Aorta (tissue), 5 donors: ENCODE data around the gene LRIG1. TPM values are rescaled to one million over a fixed set of nuclear protein-coding genes. Genes with fewer than 3 reads are reported as not detected.

Experiments used
- ATAC-seq: fragments of 200-7000 bp; cut with Tn5 transposase; one replicate; pipeline ENCODE4 v1.9.1; 2022; ENCODE audit warnings: moderate library complexity; ENCODE audit not compliant: low FRiP score
- DNase-seq, 2 donors: peaks; one replicate each; pipeline ENCODE4 v3.0.0-alpha.2; 2020
- H3K27ac ChIP-seq, 2 donors: one replicate each; pipeline ENCODE4 v1.5.1; 2013; ENCODE audit warnings: low read length in 2 of 2, mild to moderate bottlenecking in 2 of 2, moderate library complexity in 2 of 2, control low read depth in 1 of 2, inconsistent platforms in 1 of 2, low read depth in 1 of 2
- H3K27me3 ChIP-seq, 2 donors: one replicate each; pipeline ENCODE4 v1.6.1; 2013; ENCODE audit warnings: control low read depth in 1 of 2, low read length in 1 of 2, mild to moderate bottlenecking in 1 of 2, moderate library complexity in 1 of 2; ENCODE audit not compliant: insufficient read depth in 2 of 2, control insufficient read depth in 1 of 2
- H3K36me3 ChIP-seq, 2 donors: one replicate each; pipeline ENCODE4 v1.6.1; 2013; ENCODE audit warnings: control low read depth in 1 of 2, low read length in 1 of 2, mild to moderate bottlenecking in 1 of 2; ENCODE audit not compliant: insufficient read depth in 2 of 2, control insufficient read depth in 1 of 2
- H3K4me1 ChIP-seq, 2 donors: one replicate each; pipeline ENCODE4 v1.6.1; 2013; ENCODE audit warnings: low read length in 2 of 2, control low read depth in 1 of 2, mild to moderate bottlenecking in 1 of 2, moderate library complexity in 1 of 2; ENCODE audit not compliant: insufficient read depth in 2 of 2, control insufficient read depth in 1 of 2
- H3K4me3 ChIP-seq, 2 donors: one replicate each; pipeline ENCODE4 v1.5.1; 2013; ENCODE audit warnings: low read length in 2 of 2, control low read depth in 1 of 2, mild to moderate bottlenecking in 1 of 2
- H3K9me3 ChIP-seq: one replicate; pipeline ENCODE4 v1.6.1; 2013; ENCODE audit warnings: mild to moderate bottlenecking, low read length; ENCODE audit not compliant: control insufficient read depth
- WGBS, 2 donors: extraction: QIAGEN DNeasy Blood & Tissue Kit; methylation state at CpG; one replicate each; pipeline ENCODE4 v1.1.7; 2013; 5-methylcytosine and 5-hydroxymethylcytosine counted together
- intact Hi-C, 2 donors: fragments of 100-400 bp; cut with DNase I; formaldehyde crosslinking; loops; one replicate each; pipeline versions ENCODE4 v1.14.2 to v1.15.0; 2022
- polyA plus RNA-seq, 2 donors: library from polyadenylated mRNA; stranded (reverse); fragments of 200-250 nt; gene quantifications; one replicate each; pipeline ENCODE4 v1.2.3, GENCODE V29; 2013
- total RNA-seq, 2 donors: library from RNA; stranded (reverse); fragmentation: NEBNext Ultra II Directional; extraction: Animal tissue kit (Norgen Biotek cat#: 25700); gene quantifications; one replicate each; pipeline ENCODE4 v1.2.1, GENCODE V29; 2021
- donor health status: healthy with polysubstance abuse.
- donor health status: Bipolar disorder and iron deficiency.
- donor health status: DM: no; HTN: no; CAD: no.
- donor health status: DM: no; HTN: no; CAD: no.
- donor health status: DM: yes; HTN: yes; CAD: no.

The LRIG1 gene
- total and polyA plus RNA-seq, 4 donors = 15.0 to 115 (median 68.9) TPM

DNA sequence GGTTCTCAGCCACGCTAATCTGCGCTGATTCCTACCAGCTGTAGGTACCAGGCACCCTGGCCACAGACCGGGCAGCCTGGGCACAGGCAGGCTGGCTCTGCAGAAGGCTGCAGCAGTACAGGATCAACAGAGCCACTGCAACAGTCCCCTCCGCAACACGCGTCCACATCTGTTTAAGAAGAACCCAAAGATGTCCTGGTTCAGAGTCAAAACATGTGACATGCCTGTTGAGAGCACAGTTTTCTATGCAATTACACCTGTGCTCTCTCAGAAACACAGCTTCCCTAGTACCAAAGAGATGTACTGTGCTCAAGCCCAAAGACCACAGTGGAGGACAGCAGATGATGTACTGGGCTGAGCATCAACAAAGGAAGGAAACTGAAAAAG lies 18.8 kb downstream of the LRIG1 start:
- Histone ChIP-seq H3K27ac (peak overlapping the region; percentile 23 to 71), H3K36me3 (no peaks in the 10 kb centered on the region), H3K9me3 (no peaks in the 10 kb centered on the region), H3K4me3 (no peak overlapping the region), H3K27me3 (no peaks in the 10 kb centered on the region), H3K4me1 (peaks cover 3 to 21% of the 10 kb centered on the region in 2 donors)
- 17 to 26% methylated on average over 6 of the region's 6 CpGs for WGBS, 2 donors
- ATAC-seq (no peak), DNase-seq (no peak)
- intact Hi-C loops = no loop called here

DNA sequence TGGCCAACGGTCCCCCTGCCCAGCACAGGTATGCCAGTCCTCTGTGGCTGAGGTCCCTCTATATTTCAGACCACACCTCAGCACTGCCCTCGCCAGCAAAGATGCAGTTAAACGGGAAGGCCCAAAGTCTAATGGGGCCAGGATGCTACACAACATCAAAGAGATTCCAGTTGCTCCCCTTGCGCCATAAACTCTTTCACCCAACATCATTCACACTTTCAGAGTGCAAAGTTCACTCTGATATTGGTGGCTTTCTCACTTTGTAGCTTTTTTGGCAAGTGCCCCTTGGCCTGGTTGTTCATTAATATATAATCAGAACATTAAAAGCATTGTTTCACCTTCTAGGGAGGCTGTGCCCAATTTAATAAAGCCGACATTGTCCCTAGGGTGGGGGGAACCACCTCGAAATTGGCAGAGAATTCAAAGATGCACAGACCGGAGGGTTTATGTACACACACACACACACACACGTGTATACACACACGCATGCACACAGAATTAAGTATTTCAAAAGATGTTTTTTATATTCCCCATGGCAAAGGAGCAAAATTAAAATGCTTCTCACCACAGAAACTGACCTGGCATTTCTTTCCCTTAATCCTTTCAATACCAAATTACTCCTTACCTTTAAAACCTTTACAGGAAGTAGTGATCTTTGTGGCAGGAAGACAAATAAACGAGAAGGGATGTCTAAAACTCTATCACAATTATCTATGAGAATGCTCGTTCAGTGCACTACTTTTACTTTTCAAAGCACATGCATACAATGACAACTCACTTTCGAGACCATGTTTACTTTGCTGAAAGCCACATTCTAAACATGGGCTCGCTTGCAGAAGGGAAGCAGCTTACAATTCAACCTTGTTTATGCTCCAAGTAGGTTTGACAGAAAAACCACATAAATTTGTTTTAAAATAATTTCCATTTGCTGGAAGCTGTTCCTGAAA lies 19.5 kb downstream of the LRIG1 start:
- 29 to 32% methylated on average over 13 of the region's 13 CpGs for WGBS, 2 donors

DNA sequence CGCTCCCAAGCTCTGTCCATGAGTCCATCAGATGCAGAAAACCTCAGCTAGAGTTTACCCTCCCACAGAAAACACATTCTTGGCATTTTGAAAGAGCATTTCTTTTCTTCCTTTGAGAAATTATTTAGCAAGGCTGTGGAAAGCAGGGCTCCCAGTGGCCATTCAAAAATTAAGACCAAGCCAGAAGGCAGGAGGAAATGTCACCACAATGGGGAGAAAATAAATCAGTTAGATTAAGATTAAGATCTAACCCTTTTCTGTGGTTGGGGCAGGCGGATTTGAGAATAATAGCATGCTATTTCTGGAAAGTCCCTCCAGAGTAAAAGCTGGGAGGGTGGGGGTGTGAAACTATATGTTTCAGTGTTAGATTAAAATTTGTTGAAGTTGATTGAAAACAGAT lies 20.2 kb downstream of the LRIG1 start:
- Histone ChIP-seq H3K27me3 (no peaks in the 10 kb centered on the region), H3K9me3 (no peaks in the 10 kb centered on the region), H3K4me3 (no peak overlapping the region), H3K27ac (peak overlapping the region; percentile 42 to 76), H3K36me3 (no peaks in the 10 kb centered on the region), H3K4me1 (peaks cover 6 to 22% of the 10 kb centered on the region in 2 donors)
- DNase-seq = no peak
- ATAC-seq = no peak
- WGBS, 2 donors = 3 to 4% methylated on average over 2 of the region's 2 CpGs
- intact Hi-C loops = no loop called here

More for the DNA sequence above, 19.5 kb downstream of the LRIG1 start:
- peaks cover 4 to 25% of the 10 kb centered on the region in 2 donors for H3K4me1 ChIP-seq
- no peaks in the 10 kb centered on the region for H3K36me3 ChIP-seq
- intact Hi-C loops = no loop called here
- ATAC-seq (no peak), DNase-seq (no peak)
- H3K27ac ChIP-seq = peak overlapping the region; percentile 37 to 76
- no peaks in the 10 kb centered on the region for H3K9me3 ChIP-seq
- H3K27me3 ChIP-seq = no peaks in the 10 kb centered on the region
- no peak overlapping the region for H3K4me3 ChIP-seq

DNA sequence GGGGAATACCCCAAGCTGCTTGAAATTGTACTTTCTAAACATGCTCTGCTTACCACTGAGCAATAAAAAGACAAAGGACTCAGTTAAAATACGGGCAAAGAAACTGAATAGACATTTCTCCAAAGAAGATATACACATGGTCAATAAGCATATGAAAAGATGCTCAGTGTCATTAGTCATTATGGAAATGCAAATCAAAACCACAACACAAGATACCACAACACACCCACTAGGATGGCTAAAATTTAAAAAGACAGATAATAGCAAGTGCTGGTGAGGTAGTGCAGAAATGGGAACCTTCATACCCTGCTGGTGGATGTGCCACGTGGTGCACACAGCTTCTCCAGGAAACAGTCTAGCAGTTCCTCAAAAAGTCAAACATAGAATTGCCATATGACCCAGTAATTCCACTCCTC lies 21.3 kb downstream of the LRIG1 start:
- 69 to 77% methylated on average over 2 of the region's 2 CpGs for WGBS, 2 donors
- peaks cover 10 to 30% of the 10 kb centered on the region in 2 donors for H3K4me1 ChIP-seq
- H3K36me3 ChIP-seq = no peaks in the 10 kb centered on the region
- H3K27me3 ChIP-seq = no peaks in the 10 kb centered on the region
- H3K27ac ChIP-seq = no peak overlapping the region
- intact Hi-C loops = no loop called here
- H3K9me3 ChIP-seq = no peaks in the 10 kb centered on the region
- DNase-seq (no peak), ATAC-seq (no peak)
- H3K4me3 ChIP-seq = no peak overlapping the region

DNA sequence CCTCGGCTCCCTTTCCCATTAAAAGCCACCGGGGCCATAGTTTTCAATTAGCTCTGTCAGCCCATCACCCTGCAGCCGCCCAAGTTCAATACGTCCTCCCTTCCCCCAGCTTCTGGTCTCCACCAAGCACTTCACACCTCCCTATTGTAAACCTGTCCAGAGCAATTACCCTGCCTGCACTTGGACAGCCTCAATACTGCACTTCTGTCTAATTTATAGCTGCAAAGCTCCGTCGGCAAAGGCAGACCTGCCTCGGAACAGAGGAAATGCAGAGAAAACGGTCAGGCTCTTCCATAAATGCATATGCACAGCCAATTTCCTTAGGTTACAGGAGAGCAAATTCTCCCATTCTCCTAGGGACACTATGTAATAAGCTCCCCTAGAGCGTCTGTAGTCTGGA lies 21.9 kb downstream of the LRIG1 start:
- ATAC-seq = no peak
- 72 to 73% methylated on average over 9 of the region's 9 CpGs for WGBS, 2 donors
- peak overlapping the region in 1 of 2 donors; percentile 12 for H3K27ac ChIP-seq
- H3K9me3 ChIP-seq = no peaks in the 10 kb centered on the region
- no peaks in the 10 kb centered on the region for H3K36me3 ChIP-seq
- H3K4me3 ChIP-seq = no peak overlapping the region
- no peak for DNase-seq
- no peaks in the 10 kb centered on the region for H3K27me3 ChIP-seq
- intact Hi-C loops = no loop called here
- peaks cover 10 to 35% of the 10 kb centered on the region in 2 donors for H3K4me1 ChIP-seq

DNA sequence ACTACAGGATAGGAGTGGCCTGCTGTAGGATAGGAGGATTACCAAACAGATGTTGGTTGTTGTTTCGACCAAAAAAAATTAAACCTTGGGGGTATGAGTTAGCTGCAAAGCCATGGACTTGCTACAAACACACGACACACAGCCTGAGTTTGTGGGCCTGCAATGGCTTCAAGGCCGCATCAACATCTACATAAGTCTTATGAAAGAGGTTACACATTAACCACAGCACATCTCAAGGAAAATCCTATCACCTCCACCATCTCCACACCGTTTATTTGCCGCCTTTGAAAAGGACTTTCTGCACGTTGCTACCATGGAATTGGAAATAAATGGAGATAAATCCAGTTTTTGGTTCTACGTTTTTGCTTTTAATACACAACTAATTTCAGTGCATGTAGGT lies 23.0 kb downstream of the LRIG1 start:
- no peak overlapping the region for H3K27ac ChIP-seq

DNA sequence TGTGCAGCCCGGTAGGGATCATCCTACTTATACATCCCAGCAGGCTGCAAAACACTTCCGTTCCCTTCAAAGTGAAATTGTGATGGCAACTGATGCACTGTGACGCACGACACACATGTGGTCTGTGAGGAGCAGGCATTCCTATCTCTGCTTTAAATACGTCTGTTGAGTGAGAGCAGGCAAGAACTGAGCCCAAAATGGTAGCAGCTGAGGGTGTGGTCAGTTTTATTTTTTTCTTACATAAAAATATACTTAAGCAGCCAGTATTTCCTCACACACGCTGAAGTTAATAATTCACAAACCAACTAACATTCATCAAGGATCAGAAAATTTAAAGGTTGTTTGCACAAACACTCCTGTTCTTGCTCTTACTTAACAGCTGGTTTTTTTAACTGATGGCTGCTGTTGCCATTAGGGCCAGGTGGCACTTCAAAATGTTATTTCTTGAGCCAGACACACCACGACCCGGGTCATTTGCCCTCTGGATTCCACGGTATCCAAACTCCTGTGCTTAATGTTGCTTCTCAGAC lies 23.9 kb downstream of the LRIG1 start:
- H3K27me3 ChIP-seq = no peaks in the 10 kb centered on the region
- no peak for DNase-seq
- peak overlapping the region in 1 of 2 donors; percentile 33 for H3K27ac ChIP-seq
- H3K4me1 ChIP-seq = peaks cover 10 to 35% of the 10 kb centered on the region in 2 donors
- no peaks in the 10 kb centered on the region for H3K36me3 ChIP-seq
- H3K4me3 ChIP-seq = no peak overlapping the region
- no peak for ATAC-seq
- intact Hi-C loops = no loop called here
- H3K9me3 ChIP-seq = no peaks in the 10 kb centered on the region
- 56 to 60% methylated on average over 9 of the region's 9 CpGs for WGBS, 2 donors

More for the DNA sequence above, 23.0 kb downstream of the LRIG1 start:
- Histone ChIP-seq H3K4me1 (peaks cover 10 to 35% of the 10 kb centered on the region in 2 donors), H3K36me3 (no peaks in the 10 kb centered on the region), H3K4me3 (no peak overlapping the region), H3K9me3 (no peaks in the 10 kb centered on the region), H3K27me3 (no peaks in the 10 kb centered on the region)
- no peak for DNase-seq
- intact Hi-C loops = no loop called here
- ATAC-seq = no peak
- 91 to 93% methylated on average over 7 of the region's 7 CpGs for WGBS, 2 donors

DNA sequence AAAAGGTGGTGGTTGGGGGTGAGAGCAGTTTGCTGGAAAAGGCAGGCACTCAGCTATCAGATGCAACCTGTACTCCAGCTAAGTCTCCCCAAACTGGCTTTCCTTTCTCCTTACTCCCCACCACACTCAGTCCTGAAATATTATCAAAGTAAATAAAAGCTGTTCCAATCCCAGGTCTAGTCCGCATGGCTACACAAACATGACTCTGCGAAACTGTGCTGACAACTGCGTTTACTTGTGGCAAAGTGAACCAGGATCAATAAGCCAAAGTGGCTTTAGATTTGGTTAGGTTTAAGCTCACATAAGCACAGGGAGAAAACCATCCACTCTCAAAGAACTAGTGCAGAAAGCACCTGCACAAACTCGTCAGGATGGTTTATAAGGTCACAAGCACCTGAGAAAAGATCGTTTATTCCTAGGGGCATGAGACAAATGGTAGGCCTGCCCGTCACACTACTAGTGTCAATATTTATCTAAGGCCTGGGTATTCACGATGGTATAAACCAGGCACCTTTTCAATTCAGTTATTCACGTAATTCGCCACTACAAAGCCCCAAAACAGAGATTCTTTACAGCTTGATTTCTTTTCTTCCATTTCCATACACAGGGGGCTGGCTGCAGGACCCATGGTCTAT lies 25.3 kb downstream of the LRIG1 start:
- H3K9me3 ChIP-seq = no peaks in the 10 kb centered on the region
- no peak for ATAC-seq
- H3K4me1 ChIP-seq = peaks cover 10 to 26% of the 10 kb centered on the region in 2 donors
- H3K27me3 ChIP-seq = no peaks in the 10 kb centered on the region
- WGBS, 2 donors = 20 to 27% methylated on average over 9 of the region's 9 CpGs
- intact Hi-C loops = no loop called here
- peak overlapping the region in 1 of 2 donors; percentile 29 for H3K27ac ChIP-seq
- H3K36me3 ChIP-seq = no peaks in the 10 kb centered on the region
- no peak for DNase-seq
- H3K4me3 ChIP-seq = no peak overlapping the region
